PFSK-1 (cell line): ENCODE data around the gene DPH7.

Experiments used
- FOXP2 ChIP-seq: optimal IDR thresholded peaks from 2 replicates; pipeline ENCODE3; 2011; ENCODE audit warnings: borderline replicate concordance, control low read depth, inconsistent platforms; ENCODE audit not compliant: insufficient read depth; ENCODE audit errors: extremely low read length, extremely low read depth
- POLR2AphosphoS5 ChIP-seq: IDR thresholded peaks from 2 replicates; pipeline ENCODE4 v1.6.1; 2012; ENCODE audit warnings: low read depth, mild to moderate bottlenecking, control low read depth, low read length, moderate library complexity
- SIN3A ChIP-seq: IDR thresholded peaks from 2 replicates; pipeline ENCODE4 v1.6.1; 2012; ENCODE audit warnings: mild to moderate bottlenecking, low read length, moderate library complexity, borderline replicate concordance; ENCODE audit not compliant: insufficient read depth
- TAF1 ChIP-seq: IDR thresholded peaks from 2 replicates; pipeline ENCODE4 v1.6.1; 2012; ENCODE audit warnings: low read length, control low read depth, borderline replicate concordance; ENCODE audit not compliant: insufficient read depth
- TF ChIP-seq, protein P1 (sequence below), 2 experiments: IDR thresholded peaks; 2 replicates each; pipeline versions ENCODE4 v1.6.1 to v1.8.0; 2011 to 2012; ENCODE audit warnings: low read depth in 2 of 2, low read length in 2 of 2, control low read depth in 1 of 2, inconsistent platforms in 1 of 2, mild to moderate bottlenecking in 1 of 2, moderate library complexity in 1 of 2; ENCODE audit not compliant: insufficient read depth in 1 of 2

DPH7 gene

DNA sequence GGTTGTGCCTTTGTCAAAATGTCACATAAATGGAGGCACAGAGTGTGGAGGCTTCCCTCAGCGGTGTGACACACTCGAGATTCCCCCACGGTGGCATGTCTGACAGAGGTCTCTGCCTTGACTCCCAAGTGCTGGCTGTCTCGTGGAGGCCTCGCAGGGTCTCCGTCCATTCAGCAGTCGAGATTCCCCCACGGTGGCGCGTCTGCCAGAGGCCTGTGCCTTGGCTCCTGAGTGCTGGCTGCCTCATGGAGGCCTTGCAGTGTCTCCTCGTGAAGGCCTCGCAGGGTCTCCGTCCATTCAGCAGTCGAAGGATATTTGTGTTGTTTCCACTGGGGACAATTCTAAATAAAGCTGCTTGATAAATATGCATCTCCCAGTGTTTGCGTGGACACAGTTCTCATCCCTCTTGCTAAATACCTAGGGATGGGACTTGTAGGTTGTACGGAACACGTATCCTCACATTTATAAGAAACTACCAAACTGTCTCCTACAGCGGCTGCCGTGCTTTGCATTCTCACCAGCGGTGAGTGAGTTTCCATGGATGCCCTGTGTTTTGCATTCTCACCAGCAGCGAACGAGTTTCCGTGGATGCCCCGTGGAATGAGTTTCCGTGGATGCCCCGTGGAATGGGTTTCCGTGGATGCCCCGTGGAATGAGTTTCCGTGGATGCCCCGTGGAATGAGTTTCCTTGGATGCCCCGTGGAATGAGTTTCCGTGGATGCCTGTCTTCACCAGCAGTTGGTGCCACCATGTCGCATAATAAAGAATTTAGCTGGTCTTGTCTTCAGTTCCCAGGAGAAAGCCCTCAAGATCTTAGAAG is 54.4 kb downstream of the DPH7 start:
- TF ChIP-seq FOXP2 (no peak), SIN3A (no peak), TAF1 (no peak), POLR2AphosphoS5 (no peak)
- TF ChIP-seq, protein P1, sequence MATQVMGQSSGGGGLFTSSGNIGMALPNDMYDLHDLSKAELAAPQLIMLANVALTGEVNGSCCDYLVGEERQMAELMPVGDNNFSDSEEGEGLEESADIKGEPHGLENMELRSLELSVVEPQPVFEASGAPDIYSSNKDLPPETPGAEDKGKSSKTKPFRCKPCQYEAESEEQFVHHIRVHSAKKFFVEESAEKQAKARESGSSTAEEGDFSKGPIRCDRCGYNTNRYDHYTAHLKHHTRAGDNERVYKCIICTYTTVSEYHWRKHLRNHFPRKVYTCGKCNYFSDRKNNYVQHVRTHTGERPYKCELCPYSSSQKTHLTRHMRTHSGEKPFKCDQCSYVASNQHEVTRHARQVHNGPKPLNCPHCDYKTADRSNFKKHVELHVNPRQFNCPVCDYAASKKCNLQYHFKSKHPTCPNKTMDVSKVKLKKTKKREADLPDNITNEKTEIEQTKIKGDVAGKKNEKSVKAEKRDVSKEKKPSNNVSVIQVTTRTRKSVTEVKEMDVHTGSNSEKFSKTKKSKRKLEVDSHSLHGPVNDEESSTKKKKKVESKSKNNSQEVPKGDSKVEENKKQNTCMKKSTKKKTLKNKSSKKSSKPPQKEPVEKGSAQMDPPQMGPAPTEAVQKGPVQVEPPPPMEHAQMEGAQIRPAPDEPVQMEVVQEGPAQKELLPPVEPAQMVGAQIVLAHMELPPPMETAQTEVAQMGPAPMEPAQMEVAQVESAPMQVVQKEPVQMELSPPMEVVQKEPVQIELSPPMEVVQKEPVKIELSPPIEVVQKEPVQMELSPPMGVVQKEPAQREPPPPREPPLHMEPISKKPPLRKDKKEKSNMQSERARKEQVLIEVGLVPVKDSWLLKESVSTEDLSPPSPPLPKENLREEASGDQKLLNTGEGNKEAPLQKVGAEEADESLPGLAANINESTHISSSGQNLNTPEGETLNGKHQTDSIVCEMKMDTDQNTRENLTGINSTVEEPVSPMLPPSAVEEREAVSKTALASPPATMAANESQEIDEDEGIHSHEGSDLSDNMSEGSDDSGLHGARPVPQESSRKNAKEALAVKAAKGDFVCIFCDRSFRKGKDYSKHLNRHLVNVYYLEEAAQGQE (IDR thresholded peaks at IDR 0.05; ENCODE audit: insufficient read depth in 1 of 2, low read depth in 2 of 2, low read length in 2 of 2), result no peak

GRCh38 chr9:137522746-137523455 is 55.8 kb downstream of the DPH7 start:
- TF ChIP-seq, protein P1 (IDR thresholded peaks at IDR 0.05; ENCODE audit: insufficient read depth in 1 of 2, low read depth in 2 of 2, low read length in 2 of 2), result no peak
- TF ChIP-seq SIN3A (no peak), POLR2AphosphoS5 (no peak), FOXP2 (no peak), TAF1 (no peak)

DNA sequence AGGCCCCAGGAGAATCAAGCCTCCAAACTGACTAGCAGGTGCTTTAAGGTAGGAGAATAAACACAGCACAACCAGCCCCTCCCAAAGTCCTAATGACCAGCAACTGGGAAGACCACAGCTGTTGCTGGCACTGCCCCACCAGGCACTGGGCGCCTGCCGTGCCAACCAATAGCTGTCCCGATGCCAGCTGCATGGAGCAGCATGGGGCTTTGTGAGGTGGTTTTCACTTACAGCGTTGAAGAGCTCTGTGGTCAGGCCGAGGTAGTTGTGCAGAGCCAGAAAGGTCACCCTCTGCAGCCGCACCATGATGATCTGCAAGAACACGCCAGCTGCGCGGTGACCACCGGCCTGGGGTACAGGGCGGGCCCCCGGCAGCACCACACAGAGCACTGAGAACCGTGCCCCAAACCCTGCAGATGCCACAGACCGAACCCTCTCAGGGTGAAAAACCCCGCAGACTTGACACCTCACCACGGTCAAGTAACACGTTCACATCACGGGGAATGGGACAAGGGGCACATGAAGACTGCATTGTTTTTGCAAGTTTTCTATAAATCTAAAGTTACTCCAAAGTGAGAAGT is 57.2 kb downstream of the DPH7 start:
- TF ChIP-seq SIN3A (no peak), FOXP2 (no peak), TAF1 (no peak), POLR2AphosphoS5 (no peak)
- TF ChIP-seq, protein P1 (IDR thresholded peaks at IDR 0.05; ENCODE audit: insufficient read depth in 1 of 2, low read depth in 2 of 2, low read length in 2 of 2), result no peak

DNA sequence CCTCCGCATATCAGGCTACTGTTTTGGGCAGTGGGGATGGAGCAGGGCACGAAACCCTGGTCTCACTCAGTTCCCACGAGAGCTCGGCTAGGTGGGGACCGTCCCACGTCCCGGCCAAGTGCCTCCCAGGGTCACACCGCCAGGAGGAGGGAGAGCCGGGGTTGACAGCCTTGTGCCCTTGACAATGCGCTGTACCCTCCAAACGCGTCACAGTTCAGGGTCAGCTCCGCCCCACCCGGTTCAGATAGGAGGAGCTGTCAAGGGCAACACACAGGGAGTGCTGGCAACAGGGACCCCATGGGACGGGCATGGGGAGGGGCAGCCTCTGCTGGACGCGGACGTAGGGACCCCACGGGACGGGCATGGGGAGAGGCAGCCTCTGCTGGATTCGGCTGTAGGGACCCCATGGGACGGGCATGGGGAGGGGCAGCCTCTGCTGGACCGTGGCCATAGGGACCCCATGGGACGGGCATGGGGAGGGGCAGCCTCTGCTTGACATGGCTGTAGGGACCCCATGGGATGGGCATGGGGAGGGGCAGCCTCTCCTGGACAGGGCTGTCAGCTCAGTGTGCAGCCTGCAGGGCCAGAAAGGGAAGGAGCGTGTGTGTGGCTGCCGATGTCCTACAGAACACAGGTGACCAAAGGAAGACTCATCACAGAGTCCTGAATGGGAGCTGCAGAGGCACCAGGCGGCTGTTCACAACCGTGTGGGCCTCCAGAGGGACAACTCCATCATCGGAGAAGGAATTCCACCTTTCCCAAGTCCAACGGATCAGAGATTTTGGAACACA is 57.9 kb downstream of the DPH7 start:
- TF ChIP-seq SIN3A (no peak), TAF1 (no peak), POLR2AphosphoS5 (no peak)

GRCh38 chr9:137519553-137519952 is 59.2 kb downstream of the DPH7 start:
- TF ChIP-seq, protein P1 (IDR thresholded peaks at IDR 0.05; ENCODE audit: insufficient read depth in 1 of 2, low read depth in 2 of 2, low read length in 2 of 2), result no peak
- no peak for TF ChIP-seq POLR2AphosphoS5
- no peak for TF ChIP-seq FOXP2
- no peak for TF ChIP-seq SIN3A
- TF ChIP-seq TAF1, result no peak
